GM18502 (cell line): ENCODE measurements around the gene ATF7.

Experiments used
- ATAC-seq: cut with Tn5 transposase; IDR thresholded peaks from one replicate; pipeline ENCODE4 v1.9.1; 2021; ENCODE audit warnings: mild to moderate bottlenecking; ENCODE audit not compliant: unreplicated experiment, poor library complexity

ATF7 gene

DNA sequence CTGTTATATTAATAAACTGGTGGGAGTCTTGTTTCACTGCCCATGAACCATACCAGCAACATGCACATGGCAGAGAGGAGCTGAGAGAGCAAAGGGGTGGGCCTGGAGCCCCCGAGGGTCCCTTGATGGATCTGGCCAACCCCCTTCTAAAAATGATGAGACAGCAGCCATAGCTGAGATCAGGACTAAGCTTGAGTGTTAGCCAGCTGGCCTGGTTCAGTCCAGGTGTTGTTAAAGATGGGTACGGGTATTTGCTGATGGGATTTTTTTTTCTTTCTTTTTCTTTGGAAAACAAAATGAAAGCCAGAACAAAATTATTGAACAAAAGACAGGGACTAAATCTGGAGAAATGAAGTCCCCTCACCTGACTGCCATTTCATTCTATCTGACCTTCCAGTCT lies 158.3 kb downstream of the ATF7 start:
- ATAC-seq, result no peak

DNA sequence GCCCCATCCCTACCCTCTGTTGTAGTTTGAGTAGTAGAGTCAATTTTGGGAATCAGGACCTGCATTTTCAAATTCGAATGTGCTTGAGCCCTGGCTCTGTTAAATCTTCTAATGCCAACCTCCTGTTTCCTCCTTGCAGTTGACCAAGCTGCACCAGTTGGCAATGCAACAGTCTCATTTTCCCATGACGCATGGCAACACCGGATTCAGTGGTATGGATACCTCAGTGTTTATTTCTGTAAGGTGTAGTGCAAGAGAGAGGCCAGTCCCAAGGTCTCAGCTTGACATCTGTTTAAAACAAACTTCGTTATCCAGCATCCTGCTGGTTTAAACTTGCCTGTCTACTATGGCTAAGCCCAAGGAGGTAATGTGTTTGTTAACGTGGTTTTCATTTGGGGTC lies 159.1 kb downstream of the ATF7 start:
- no peak for ATAC-seq

DNA sequence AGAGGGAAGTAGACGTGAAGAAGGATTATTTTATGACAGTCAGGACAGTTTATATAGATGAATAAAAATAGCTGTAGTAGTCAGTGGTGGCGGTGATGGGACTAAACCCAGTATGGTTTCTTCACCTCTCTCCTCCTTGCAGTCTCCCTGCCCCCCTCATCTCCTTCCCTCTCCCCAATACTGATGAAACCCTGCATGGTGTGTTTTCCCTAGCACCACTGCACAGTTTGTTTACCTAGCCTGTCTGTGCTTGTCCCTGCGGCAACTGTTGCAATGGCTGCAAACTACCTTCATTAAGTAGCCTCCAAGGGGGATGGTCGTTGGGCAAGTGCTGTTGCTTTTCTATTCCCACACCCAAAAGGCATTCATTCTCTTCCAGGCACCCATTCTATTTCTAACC lies 159.5 kb downstream of the ATF7 start:
- no peak for ATAC-seq

DNA sequence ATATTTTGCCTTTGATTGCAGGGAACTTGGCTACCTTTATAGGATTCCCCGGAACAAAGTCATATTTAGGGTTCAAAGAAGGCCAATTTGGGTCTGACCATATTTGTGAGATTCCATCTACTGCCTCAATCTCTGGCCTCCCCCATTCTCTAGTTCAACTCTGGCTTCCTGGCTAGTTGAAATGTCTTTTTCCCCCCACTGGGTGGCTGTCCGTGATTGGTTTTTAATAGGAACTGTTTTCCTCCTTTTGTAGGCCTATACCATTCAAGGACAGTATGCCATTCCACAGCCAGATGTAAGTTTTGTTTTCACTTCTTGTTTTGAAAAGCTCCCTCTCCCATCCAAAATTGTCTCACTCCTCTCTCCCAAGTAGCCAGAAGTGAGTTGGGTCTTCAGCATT lies 160.5 kb downstream of the ATF7 start:
- no peak for ATAC-seq

DNA sequence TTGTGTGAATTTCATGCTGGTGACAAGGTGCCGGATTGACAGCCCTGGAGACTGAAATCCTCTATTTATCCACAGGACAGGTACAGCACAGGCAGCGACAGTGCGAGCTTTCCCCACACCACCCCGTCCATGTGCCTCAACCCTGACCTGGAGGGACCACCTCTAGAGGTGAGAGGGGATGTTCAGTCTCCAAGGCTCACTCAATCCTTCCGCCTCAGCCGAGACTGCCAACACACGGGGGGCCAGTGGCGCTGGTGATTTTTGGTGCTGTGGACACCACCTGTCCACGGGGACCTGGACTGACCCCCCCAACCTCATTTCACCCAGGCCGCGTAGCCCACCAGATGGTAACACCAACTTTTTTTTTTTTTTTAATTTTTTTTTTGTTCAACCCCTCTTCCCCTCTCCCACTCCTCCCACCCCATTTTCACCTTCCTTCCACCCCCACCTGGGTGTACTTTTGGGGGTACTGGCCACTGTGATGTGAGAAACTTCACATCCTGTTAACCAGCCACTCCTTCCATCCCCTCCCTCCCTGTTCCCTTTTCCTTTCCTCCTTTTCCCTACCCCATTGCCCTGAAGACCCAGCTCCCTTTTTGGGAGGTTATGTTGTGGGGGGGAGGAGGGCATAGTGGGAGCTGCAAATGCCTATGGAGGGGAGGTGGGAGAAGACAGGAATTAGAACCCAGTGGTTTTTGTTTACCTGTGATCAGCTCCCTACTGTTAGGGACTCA lies 161.3 kb downstream of the ATF7 start:
- ATAC-seq, result no peak

DNA sequence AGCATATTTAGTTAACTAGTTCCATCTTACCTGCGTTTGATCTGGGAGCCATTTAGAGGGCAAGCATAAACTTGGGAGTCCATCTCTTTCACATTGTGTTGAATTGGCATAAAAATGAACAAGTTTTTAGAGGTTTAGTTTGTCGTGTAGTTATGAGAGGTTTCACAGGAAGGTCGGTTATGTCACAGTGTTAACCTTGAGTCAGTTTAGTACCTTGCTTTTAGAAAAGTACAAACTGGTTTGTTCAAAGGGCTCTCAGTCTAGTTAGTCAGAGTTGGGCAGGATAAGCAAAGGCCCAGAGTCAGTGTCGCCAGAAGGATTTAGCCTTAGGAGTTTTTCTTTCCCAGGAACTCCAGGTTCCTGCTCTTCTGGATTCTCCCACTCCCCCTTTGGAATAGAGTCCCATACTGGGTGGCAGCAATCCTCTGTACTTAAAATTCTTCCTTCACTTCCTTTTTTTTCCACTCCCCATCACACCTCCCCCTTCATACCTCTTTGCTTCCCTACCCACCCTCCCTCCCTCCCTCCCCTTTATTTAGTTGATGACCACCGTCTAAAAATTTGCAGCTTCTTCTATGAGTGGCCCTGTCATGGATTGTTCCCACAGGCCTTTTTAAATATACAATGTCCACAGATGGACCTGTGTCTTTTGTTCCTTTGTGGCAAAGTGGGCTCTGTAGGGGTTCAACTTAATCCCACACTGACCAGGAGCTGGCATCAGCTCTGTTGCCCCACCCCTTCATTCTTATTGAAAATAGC lies 162.2 kb downstream of the ATF7 start:
- ATAC-seq, result no peak

DNA sequence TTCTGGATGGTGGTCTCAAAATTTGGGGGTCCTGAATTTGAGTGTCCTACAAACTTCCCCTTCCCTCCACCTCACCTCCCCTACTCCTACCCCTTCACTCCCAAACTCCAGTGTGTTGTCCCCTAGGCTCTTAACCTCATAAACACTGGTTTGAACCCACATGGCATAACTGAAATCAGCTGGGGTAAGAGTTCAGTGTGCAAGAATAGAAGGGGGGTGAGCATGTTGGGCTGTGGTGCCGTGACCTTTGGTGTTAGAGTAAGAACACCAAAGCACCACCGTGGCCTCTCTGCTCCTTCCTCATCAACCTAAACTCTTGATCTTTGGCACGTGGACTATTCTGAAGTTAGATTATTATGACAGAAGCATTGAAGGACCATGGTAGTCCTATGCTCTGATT lies 163.2 kb downstream of the ATF7 start:
- no peak for ATAC-seq

DNA sequence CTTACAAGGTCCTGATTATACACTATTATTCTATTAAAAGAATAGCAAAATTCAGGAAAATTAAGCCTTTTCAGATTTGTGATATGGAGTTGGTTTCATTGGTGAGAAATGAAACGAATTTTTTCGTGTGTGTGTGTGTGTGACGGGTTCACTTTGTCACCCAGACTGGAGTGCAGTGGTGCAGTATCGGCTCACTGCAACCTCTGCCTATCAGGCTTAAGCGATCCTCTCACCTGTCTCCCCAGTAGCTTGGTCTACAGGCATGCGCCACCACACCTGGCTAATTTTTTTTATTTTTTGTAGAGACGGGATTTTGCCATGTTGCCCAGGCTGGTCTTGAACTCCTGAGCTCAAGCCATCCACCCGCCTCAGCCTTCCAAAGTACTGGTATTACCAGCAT lies 164.6 kb downstream of the ATF7 start:
- ATAC-seq, result no peak

DNA sequence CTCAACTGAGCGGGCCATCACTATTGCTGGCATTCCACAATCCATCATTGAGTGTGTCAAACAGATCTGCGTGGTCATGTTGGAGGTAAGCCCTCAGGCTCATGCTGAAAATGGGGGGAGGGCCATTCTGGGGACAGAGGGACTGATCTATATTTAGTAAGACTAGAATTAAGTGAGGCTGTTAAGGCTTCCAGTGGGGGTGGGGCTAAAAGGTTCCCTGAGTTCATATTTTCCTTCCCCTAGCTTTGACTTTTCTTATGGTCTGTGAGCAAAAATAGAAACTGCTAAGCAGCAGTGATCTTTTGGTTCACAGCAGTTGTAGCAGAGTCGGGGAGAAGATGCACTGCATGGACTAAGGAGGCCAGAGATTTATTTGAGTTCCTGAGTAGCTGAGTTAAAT lies 165.1 kb downstream of the ATF7 start:
- ATAC-seq, result no peak

DNA sequence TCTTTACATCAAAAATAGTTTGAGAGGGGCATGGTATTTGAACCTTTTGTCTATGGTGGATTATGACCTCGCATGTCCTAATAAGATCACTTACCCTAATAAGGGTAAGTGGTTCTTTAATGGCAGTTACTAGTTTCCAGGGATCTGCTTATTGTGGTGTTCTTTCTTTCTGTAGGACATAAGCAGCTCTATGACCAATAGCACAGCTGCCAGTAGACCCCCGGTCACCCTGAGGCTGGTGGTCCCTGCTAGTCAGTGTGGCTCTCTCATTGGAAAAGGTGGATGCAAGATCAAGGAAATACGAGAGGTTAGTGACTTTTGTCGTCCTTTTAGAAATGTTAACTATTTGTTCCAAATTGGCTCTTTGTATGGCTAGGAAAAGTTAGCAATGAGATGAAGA lies 167.1 kb downstream of the ATF7 start:
- no peak for ATAC-seq
